PC-9 (cell line): ENCODE measurements around the gene ZNF385B. TPM values are rescaled to one million over a fixed set of nuclear protein-coding genes. Genes with fewer than 3 reads are reported as not detected.

Experiments used
- BruUV-seq: library from RNA; stranded (reverse); fragments of 400-500 nt; replicated peaks from 2 replicates; lab custom pipeline; 2021; lab: Mats Ljungman, UMichigan
- CTCF ChIA-PET: fragments of 300-600 bp; sonication (Branson Sonifier 250); formaldehyde crosslinking; loops from one replicate; lab custom pipeline; 2022; ENCODE audit warnings: antibody characterized with exemption; lab: Charles Lee
- POLR2A ChIA-PET: fragments of 300-600 bp; sonication (Branson Sonifier 250); formaldehyde crosslinking; loops from one replicate; lab custom pipeline; 2022; ENCODE audit warnings: antibody characterized with exemption; ENCODE audit not compliant: unreplicated experiment; lab: Charles Lee
- DNase-seq, 2 experiments: peaks; one replicate each; pipeline versions ENCODE4 v3.0.0 to v3.0.0-alpha.2; 2015 to 2022; ENCODE audit warnings: mixed read lengths in 1 of 2
- H2AFZ ChIP-seq: fragments of 200-600 bp; sonication (generic); 2 replicates; pipeline ENCODE4 v1.8.1; 2017; ENCODE audit warnings: antibody characterized with exemption
- H3F3A ChIP-seq: fragments of 200-600 bp; sonication (generic); 2 replicates; pipeline ENCODE4 v1.8.1; 2017; ENCODE audit warnings: antibody characterized with exemption, mild to moderate bottlenecking, low read depth; ENCODE audit not compliant: insufficient read depth
- H3K27ac ChIP-seq: fragments of 200-600 bp; sonication (generic); 2 replicates; pipeline ENCODE4 v1.6.1; 2016; ENCODE audit warnings: mixed run types
- H3K27me3 ChIP-seq: fragments of 200-600 bp; sonication (generic); 2 replicates; pipeline ENCODE4 v1.6.1; 2016; ENCODE audit warnings: low read depth, mixed run types; ENCODE audit not compliant: insufficient read depth
- H3K36me3 ChIP-seq: fragments of 200-600 bp; sonication (generic); 2 replicates; pipeline ENCODE4 v1.6.1; 2016; ENCODE audit warnings: low read depth, mixed run types
- H3K4me1 ChIP-seq: fragments of 200-600 bp; sonication (generic); replicated peaks from 2 replicates; pipeline ENCODE4 v1.6.1; 2016; ENCODE audit warnings: mixed run types; ENCODE audit not compliant: insufficient read depth
- H3K4me2 ChIP-seq: fragments of 200-600 bp; sonication (generic); 2 replicates; pipeline ENCODE4 v1.6.1; 2017; ENCODE audit warnings: mixed run types
- H3K4me3 ChIP-seq: fragments of 200-600 bp; sonication (generic); 2 replicates; pipeline ENCODE4 v1.6.1; 2016; ENCODE audit warnings: mixed run types
- H3K79me2 ChIP-seq: fragments of 200-600 bp; sonication (generic); 2 replicates; pipeline ENCODE4 v1.6.1; 2017; ENCODE audit warnings: low read depth, mixed run types
- H3K9me2 ChIP-seq: fragments of 200-600 bp; sonication (generic); 2 replicates; pipeline ENCODE4 v1.8.1; 2017; ENCODE audit warnings: mild to moderate bottlenecking; ENCODE audit not compliant: insufficient read depth
- H3K9me3 ChIP-seq: fragments of 200-600 bp; sonication (generic); 2 replicates; pipeline ENCODE4 v1.8.1; 2016; ENCODE audit warnings: low read depth; ENCODE audit not compliant: insufficient read depth
- H4K20me1 ChIP-seq: fragments of 200-600 bp; sonication (generic); 2 replicates; pipeline ENCODE4 v1.8.1; 2017; ENCODE audit not compliant: insufficient read depth
- EZH2 ChIP-seq: fragments of 200-600 bp; sonication (generic); IDR thresholded peaks from 2 replicates; pipeline ENCODE4 v1.8.0; 2017; ENCODE audit warnings: antibody characterized with exemption, low read depth
- intact Hi-C: fragments of 100-400 bp; cut with micrococcal nuclease; formaldehyde crosslinking; loops from one replicate; pipeline ENCODE4 v1.10.0; 2022; ENCODE audit not compliant: unreplicated experiment
- total RNA-seq: library from RNA; stranded (reverse); gene quantifications from 2 replicates; pipeline ENCODE4 v1.2.3, GENCODE V29; 2021
- TF ChIP-seq, protein P1 (sequence below): fragments of 200-600 bp; sonication (generic); conservative IDR thresholded peaks from 2 replicates; pipeline ENCODE4 v1.6.1; 2017; ENCODE audit warnings: mixed run types, antibody characterized with exemption, mild to moderate bottlenecking, moderate library complexity

Gene ZNF385B
- total RNA-seq, 1 experiment from 2014 or later = 4.1 TPM

GRCh38 chr2:179686069-179686468 lies 175.3 kb downstream of the ZNF385B start:
- no peak for TF ChIP-seq EZH2
- TF ChIP-seq, protein P1, sequence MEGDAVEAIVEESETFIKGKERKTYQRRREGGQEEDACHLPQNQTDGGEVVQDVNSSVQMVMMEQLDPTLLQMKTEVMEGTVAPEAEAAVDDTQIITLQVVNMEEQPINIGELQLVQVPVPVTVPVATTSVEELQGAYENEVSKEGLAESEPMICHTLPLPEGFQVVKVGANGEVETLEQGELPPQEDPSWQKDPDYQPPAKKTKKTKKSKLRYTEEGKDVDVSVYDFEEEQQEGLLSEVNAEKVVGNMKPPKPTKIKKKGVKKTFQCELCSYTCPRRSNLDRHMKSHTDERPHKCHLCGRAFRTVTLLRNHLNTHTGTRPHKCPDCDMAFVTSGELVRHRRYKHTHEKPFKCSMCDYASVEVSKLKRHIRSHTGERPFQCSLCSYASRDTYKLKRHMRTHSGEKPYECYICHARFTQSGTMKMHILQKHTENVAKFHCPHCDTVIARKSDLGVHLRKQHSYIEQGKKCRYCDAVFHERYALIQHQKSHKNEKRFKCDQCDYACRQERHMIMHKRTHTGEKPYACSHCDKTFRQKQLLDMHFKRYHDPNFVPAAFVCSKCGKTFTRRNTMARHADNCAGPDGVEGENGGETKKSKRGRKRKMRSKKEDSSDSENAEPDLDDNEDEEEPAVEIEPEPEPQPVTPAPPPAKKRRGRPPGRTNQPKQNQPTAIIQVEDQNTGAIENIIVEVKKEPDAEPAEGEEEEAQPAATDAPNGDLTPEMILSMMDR = no peak
- ChIA-PET POLR2A (no interaction called here), CTCF (no interaction called here)
- H3K27me3 ChIP-seq = no peaks in the 10 kb centered on the region
- intact Hi-C loops = no loop called here
- H3K4me2 ChIP-seq = no peak overlapping the region
- no peaks in the 10 kb centered on the region for H4K20me1 ChIP-seq
- H3K36me3 ChIP-seq = no peaks in the 10 kb centered on the region
- no peaks in the 10 kb centered on the region; the same call in 1 of the 2 replicates for H3K9me2 ChIP-seq
- H3K4me1 ChIP-seq = no peaks in the 10 kb centered on the region
- H3K79me2 ChIP-seq = no peaks in the 10 kb centered on the region
- no peak overlapping the region for H3K4me3 ChIP-seq
- no peak overlapping the region for H2AFZ ChIP-seq
- no peaks in the 10 kb centered on the region for H3K9me3 ChIP-seq
- no peak for DNase-seq
- no TSS peak for BruUV-seq
- H3F3A ChIP-seq = no peaks in the 10 kb centered on the region
- H3K27ac ChIP-seq = no peak overlapping the region

GRCh38 chr2:179685146-179685545 lies 176.3 kb downstream of the ZNF385B start:
- no TSS peak for BruUV-seq
- H3K27ac ChIP-seq = no peak overlapping the region
- H3K9me3 ChIP-seq = no peaks in the 10 kb centered on the region
- ChIA-PET POLR2A (no interaction called here), CTCF (no interaction called here)
- no peaks in the 10 kb centered on the region for H3K27me3 ChIP-seq
- H3K4me2 ChIP-seq = no peak overlapping the region
- no peak for TF ChIP-seq EZH2
- TF ChIP-seq, protein P1 = no peak
- H3K9me2 ChIP-seq = peaks cover 7% of the 10 kb centered on the region; the same call in 1 of the 2 replicates
- no peaks in the 10 kb centered on the region for H3K36me3 ChIP-seq
- no peak overlapping the region for H2AFZ ChIP-seq
- H3K79me2 ChIP-seq = no peaks in the 10 kb centered on the region
- H3K4me3 ChIP-seq = no peak overlapping the region
- H4K20me1 ChIP-seq = no peaks in the 10 kb centered on the region
- no peaks in the 10 kb centered on the region for H3K4me1 ChIP-seq
- no peaks in the 10 kb centered on the region for H3F3A ChIP-seq
- intact Hi-C loops = no loop called here
- DNase-seq = no peak

DNA sequence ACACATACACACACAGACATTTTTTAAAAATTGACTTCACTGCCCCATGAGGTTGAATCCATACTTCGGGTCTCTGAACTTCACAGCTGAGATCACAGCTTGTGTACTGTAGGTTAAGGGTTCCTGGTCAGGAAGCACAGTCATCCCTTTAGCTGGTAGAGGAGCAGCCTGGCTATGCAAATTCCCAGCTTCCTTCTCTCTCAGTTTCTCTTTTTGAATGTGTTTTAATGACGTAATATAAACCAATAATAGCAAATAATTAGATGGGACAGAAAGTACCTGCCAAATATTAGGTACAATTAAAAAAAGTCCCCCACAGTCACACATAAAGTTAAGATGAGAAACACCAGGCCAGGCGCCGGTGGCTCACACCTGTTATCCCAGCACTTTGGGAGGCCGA lies 178.7 kb downstream of the ZNF385B start:
- Histone ChIP-seq H3K4me2 (no peak overlapping the region), H3K27ac (no peak overlapping the region), H3K9me3 (no peaks in the 10 kb centered on the region), H3F3A (no peaks in the 10 kb centered on the region), H3K79me2 (no peaks in the 10 kb centered on the region), H3K27me3 (no peaks in the 10 kb centered on the region), H2AFZ (peak overlapping the region; percentile 1; the same call in 1 of the 2 replicates), H3K36me3 (no peaks in the 10 kb centered on the region), H4K20me1 (no peaks in the 10 kb centered on the region), H3K4me3 (no peak overlapping the region), H3K9me2 (peaks cover 7% of the 10 kb centered on the region; the same call in 1 of the 2 replicates), H3K4me1 (no peaks in the 10 kb centered on the region)
- POLR2A ChIA-PET = no interaction called here
- CTCF ChIA-PET = no interaction called here
- intact Hi-C loops = no loop called here
- no TSS peak for BruUV-seq
- no peak for DNase-seq
- no peak for TF ChIP-seq EZH2
- TF ChIP-seq, protein P1 = no peak
